ENCODE results near the gene TNF. TPM values are rescaled to one million over a fixed set of nuclear protein-coding genes. Genes with fewer than 3 reads are reported as not detected.
"Not testable (repeated sequence)": the region's sequence is repeated elsewhere in the genome, so short reads cannot be mapped to it uniquely, and the experiment has no call there.

Gene TNF
- total RNA-seq, 1 experiment from 2014 or later, result not detected

- Histone ChIP-seq H3K9me2 (replicated peaks; ENCODE audit: low read length) (no peaks in the 10 kb centered on the region), H3K27ac (ENCODE audit: low read length) (no peak overlapping the region), H3K4me2 (ENCODE audit: low read length) (no peak overlapping the region), H3K4me3 (ENCODE audit: low read length) (no peak overlapping the region), H2AFZ (ENCODE audit: low read length) (no peak overlapping the region), H3F3A (ENCODE audit: low read length, unreplicated experiment) (no peaks in the 10 kb centered on the region), H3K27me3 (ENCODE audit: low read length) (no peaks in the 10 kb centered on the region), H3K4me1 (ENCODE audit: insufficient read depth, low read length) (no peaks in the 10 kb centered on the region), H3K9ac (ENCODE audit: low read length) (no peak overlapping the region), H3K79me2 (ENCODE audit: low read length) (no peaks in the 10 kb centered on the region), H3K36me3 (ENCODE audit: low read depth, low read length) (no peaks in the 10 kb centered on the region), H3K9me3 (ENCODE audit: low read length) (no peaks in the 10 kb centered on the region), H4K20me1 (ENCODE audit: low read length) (no peaks in the 10 kb centered on the region)
- TF ChIP-seq EZH2phosphoT487 (IDR thresholded peaks at IDR 0.05; ENCODE audit: borderline replicate concordance, low read length) (no peak), CTCF (conservative IDR thresholded peaks at IDR 0.05; ENCODE audit: low read depth, low read length) (no peak), EZH2 (IDR thresholded peaks at IDR 0.05; ENCODE audit: low read length, unreplicated experiment) (no peak)
- ATAC-seq (no peak), DNase-seq (no peak)
- POLR2A ChIA-PET (ENCODE audit: unreplicated experiment), result no interaction called here
- BruUV-seq (replicated peaks), result no TSS peak
- intact Hi-C loops (cut with micrococcal nuclease), result no loop called here
- CTCF ChIA-PET, result no interaction called here
Measured at GRCh38 chr6:31587791-31588777, 12.7 kb downstream of the TNF start.

GRCh38 chr6:31588871-31589650, 13.7 kb downstream of the TNF start:
- no peak for TF ChIP-seq EZH2phosphoT487 (IDR thresholded peaks at IDR 0.05; ENCODE audit: borderline replicate concordance, low read length)
- no peak for TF ChIP-seq EZH2 (IDR thresholded peaks at IDR 0.05; ENCODE audit: low read length, unreplicated experiment)
- no peak for TF ChIP-seq CTCF (conservative IDR thresholded peaks at IDR 0.05; ENCODE audit: low read depth, low read length)
- H3K9ac ChIP-seq (ENCODE audit: low read length), result no peak overlapping the region
- no peaks in the 10 kb centered on the region for H3K36me3 ChIP-seq (ENCODE audit: low read depth, low read length)
- H3K27me3 ChIP-seq (ENCODE audit: low read length), result no peaks in the 10 kb centered on the region
- H3K4me3 ChIP-seq (ENCODE audit: low read length), result no peak overlapping the region
- no peaks in the 10 kb centered on the region for H3K4me1 ChIP-seq (ENCODE audit: insufficient read depth, low read length)
- ATAC-seq, result no peak
- ChIA-PET CTCF (no interaction called here), POLR2A (ENCODE audit: unreplicated experiment) (no interaction called here)
- no peaks in the 10 kb centered on the region for H3K79me2 ChIP-seq (ENCODE audit: low read length)
- no peaks in the 10 kb centered on the region for H3K9me2 ChIP-seq (replicated peaks; ENCODE audit: low read length)
- intact Hi-C loops (cut with micrococcal nuclease), result no loop called here
- no TSS peak for BruUV-seq (replicated peaks)
- no peak overlapping the region for H3K4me2 ChIP-seq (ENCODE audit: low read length)
- peak; percentile 7 for DNase-seq
- no peaks in the 10 kb centered on the region for H3F3A ChIP-seq (ENCODE audit: low read length, unreplicated experiment)
- H4K20me1 ChIP-seq (ENCODE audit: low read length), result no peaks in the 10 kb centered on the region
- no peak overlapping the region for H2AFZ ChIP-seq (ENCODE audit: low read length)
- no peaks in the 10 kb centered on the region for H3K9me3 ChIP-seq (ENCODE audit: low read length)
- H3K27ac ChIP-seq (ENCODE audit: low read length), result no peak overlapping the region

DNA sequence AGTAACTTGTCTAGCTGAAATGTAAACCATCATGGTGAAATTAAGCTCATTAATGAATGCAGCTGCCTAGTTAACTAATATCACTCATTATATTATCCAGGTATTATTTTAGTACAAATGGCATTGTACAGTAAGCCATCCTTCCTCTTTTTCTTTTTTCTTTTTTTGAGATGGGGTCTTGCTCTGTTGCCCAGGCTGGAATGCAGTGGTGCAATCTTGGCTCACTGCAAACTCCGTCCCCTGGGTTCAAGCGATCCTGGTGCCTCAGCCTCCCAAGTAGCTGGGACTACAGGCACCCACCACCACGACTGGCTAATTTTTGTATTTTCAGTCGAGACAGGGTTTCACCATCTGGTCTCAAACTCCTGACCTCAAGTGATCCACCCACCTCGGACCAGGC, 15.3 kb downstream of the TNF start:
- BruUV-seq (replicated peaks); DNase-seq; CTCF ChIA-PET; H2AFZ ChIP-seq (ENCODE audit: low read length); H3K4me3 ChIP-seq (ENCODE audit: low read length); H3K9me3 ChIP-seq (ENCODE audit: low read length); POLR2A ChIA-PET (ENCODE audit: unreplicated experiment); ATAC-seq; H3K9ac ChIP-seq (ENCODE audit: low read length); H3K36me3 ChIP-seq (ENCODE audit: low read depth, low read length); H3K27ac ChIP-seq (ENCODE audit: low read length); H3F3A ChIP-seq (ENCODE audit: low read length, unreplicated experiment); H3K4me1 ChIP-seq (ENCODE audit: insufficient read depth, low read length); H3K27me3 ChIP-seq (ENCODE audit: low read length); intact Hi-C loops (cut with micrococcal nuclease); H3K9me2 ChIP-seq (replicated peaks; ENCODE audit: low read length); H3K79me2 ChIP-seq (ENCODE audit: low read length); H4K20me1 ChIP-seq (ENCODE audit: low read length); H3K4me2 ChIP-seq (ENCODE audit: low read length): not testable (repeated sequence)

All from PC-3 (cell line).